ENCODE measurements around the gene MYCBPAP. TPM values are rescaled to one million over a fixed set of nuclear protein-coding genes. Genes with fewer than 3 reads are reported as not detected.

MYCBPAP gene
- total RNA-seq, 4 donors from 2014 or later: not detected

DNA sequence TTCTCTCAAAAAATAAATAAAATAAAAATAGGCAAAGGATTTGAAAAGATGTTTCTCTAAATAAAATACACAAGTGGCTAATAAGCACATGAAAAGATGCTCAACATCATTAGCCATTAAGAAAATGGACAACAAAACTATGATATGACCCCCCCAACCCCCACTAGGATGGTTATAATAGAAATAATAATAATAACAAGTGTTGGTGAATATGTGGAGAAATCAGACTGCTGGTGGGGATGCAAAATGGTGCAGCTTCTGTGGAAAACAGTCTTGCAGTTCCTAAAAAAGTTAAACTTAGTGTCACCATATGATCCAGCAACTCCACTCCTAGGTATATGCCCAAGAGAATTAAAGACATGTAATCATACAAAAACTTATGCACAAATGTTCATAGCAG lies 9.0 kb upstream of the MYCBPAP start:
- no peak overlapping the region for H3K27ac ChIP-seq
- ATAC-seq (no peak), DNase-seq (no peak)
- H3K4me3 ChIP-seq: no peak overlapping the region
- in situ Hi-C loops (cut with MboI; ENCODE audit: low sequenced_read_pairs in 4 of 4) (loop anchor here in 1 of 4 donors (25.0 kb wide), 1 partner anchor 112 kb away; the partner anchor contains the start of gene LRRC59), intact Hi-C loops (cut with DNase I; ENCODE audit: low total_unique reads) (no loop called here)
- no peaks in the 10 kb centered on the region for H3K4me1 ChIP-seq
- TF ChIP-seq, protein P1, sequence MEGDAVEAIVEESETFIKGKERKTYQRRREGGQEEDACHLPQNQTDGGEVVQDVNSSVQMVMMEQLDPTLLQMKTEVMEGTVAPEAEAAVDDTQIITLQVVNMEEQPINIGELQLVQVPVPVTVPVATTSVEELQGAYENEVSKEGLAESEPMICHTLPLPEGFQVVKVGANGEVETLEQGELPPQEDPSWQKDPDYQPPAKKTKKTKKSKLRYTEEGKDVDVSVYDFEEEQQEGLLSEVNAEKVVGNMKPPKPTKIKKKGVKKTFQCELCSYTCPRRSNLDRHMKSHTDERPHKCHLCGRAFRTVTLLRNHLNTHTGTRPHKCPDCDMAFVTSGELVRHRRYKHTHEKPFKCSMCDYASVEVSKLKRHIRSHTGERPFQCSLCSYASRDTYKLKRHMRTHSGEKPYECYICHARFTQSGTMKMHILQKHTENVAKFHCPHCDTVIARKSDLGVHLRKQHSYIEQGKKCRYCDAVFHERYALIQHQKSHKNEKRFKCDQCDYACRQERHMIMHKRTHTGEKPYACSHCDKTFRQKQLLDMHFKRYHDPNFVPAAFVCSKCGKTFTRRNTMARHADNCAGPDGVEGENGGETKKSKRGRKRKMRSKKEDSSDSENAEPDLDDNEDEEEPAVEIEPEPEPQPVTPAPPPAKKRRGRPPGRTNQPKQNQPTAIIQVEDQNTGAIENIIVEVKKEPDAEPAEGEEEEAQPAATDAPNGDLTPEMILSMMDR (IDR thresholded peaks at IDR 0.05 in 4 of 5, conservative IDR thresholded peaks at IDR 0.05 in 1 of 5): no peak
- no peak for TF ChIP-seq POLR2A (IDR thresholded peaks at IDR 0.05)
- no peaks in the 10 kb centered on the region for H3K27me3 ChIP-seq
- H3K36me3 ChIP-seq: no peaks in the 10 kb centered on the region
- H3K9me3 ChIP-seq: no peaks in the 10 kb centered on the region

DNA sequence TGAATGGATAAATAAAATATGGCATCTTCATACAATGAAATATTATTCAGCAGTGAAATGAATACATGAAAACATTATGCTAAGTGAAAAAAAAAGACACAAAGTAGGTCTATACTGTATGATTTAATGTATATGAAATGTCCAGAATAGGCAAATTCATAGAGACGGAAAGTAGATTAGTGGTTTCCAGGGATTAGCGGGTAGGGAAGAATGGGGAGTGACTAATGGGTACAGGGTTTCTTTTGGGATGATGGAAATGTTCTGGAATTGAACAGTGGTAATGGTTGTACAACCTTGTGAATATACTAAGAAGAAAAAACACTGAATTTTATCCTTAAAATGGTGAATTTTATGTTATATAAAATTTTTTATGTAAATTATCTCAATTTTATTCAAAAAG lies 8.5 kb upstream of the MYCBPAP start:
- Histone ChIP-seq H3K4me1 (no peaks in the 10 kb centered on the region), H3K9me3 (no peaks in the 10 kb centered on the region), H3K27ac (no peak overlapping the region), H3K36me3 (no peaks in the 10 kb centered on the region), H3K27me3 (no peaks in the 10 kb centered on the region), H3K4me3 (no peak overlapping the region)
- intact Hi-C loops (cut with DNase I; ENCODE audit: low total_unique reads) (no loop called here), in situ Hi-C loops (cut with MboI; ENCODE audit: low sequenced_read_pairs in 4 of 4) (loop anchor here in 1 of 4 donors (25.0 kb wide), 1 partner anchor 112 kb away; the partner anchor contains the start of gene LRRC59)
- TF ChIP-seq, protein P1 (IDR thresholded peaks at IDR 0.05 in 4 of 5, conservative IDR thresholded peaks at IDR 0.05 in 1 of 5): no peak
- no peak for TF ChIP-seq POLR2A (IDR thresholded peaks at IDR 0.05)
- ATAC-seq (no peak), DNase-seq (no peak)

DNA sequence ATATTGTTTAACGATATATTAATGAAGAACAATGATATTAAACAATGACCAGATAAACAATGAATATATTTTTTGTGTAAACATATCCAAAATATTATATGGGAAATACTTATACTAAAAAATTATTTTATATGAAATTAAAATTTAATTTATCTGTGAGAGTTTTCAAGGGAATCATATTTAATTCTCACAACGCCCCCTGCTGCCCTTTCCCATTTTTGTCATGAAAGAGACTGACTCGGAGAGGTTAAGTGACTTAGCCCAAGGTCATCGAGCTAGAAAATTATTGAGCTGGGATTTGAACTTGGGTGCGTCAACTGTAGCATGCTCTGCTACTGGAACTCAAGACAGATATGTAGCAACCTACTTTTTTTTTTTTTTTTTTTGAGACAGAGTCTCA lies 7.2 kb upstream of the MYCBPAP start:
- in situ Hi-C loops (cut with MboI; ENCODE audit: low sequenced_read_pairs in 4 of 4) (no loop called here), intact Hi-C loops (cut with DNase I; ENCODE audit: low total_unique reads) (no loop called here)
- no peaks in the 10 kb centered on the region for H3K4me1 ChIP-seq
- no peaks in the 10 kb centered on the region for H3K27me3 ChIP-seq
- H3K9me3 ChIP-seq: no peaks in the 10 kb centered on the region
- TF ChIP-seq, protein P1 (IDR thresholded peaks at IDR 0.05 in 4 of 5, conservative IDR thresholded peaks at IDR 0.05 in 1 of 5): no peak
- TF ChIP-seq POLR2A (IDR thresholded peaks at IDR 0.05): no peak
- ATAC-seq (no peak), DNase-seq (no peak)
- no peaks in the 10 kb centered on the region for H3K36me3 ChIP-seq
- no peak overlapping the region for H3K4me3 ChIP-seq
- no peak overlapping the region for H3K27ac ChIP-seq

DNA sequence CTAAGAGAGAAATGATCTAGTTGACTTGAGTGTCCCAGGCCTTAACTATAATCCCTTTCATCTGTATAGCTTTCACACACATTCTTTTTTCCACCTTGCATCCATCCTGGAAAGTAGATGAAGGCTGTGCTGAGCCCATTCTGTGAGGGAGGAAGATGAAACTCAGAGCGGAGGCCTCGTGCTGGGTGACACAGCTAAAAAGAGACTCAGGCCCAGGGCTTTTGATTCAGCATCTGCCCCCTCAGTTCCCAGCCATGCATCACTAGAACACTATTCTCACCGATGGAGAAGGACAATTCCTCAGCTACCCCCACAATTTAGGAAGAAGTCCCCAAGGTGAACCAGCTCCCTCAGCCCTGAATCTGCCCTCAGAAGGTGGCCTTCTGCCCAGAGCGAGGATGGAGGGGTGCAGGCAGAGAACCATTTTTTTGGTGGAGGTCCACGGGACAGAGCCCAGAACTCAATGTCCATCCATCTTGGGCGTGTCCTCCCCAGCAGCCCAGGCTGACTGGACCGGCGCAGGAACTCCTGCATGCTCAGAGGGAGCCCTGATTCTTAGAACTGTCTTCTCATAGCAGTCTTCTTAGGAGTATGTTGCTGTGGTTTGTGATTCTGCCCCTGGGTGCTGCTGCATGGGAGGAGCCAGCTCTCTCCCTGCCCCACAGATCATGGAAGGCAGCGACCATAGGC lies 5.8 kb upstream of the MYCBPAP start:
- ATAC-seq: no peak
- Histone ChIP-seq H3K4me3 (no peak overlapping the region), H3K9me3 (no peaks in the 10 kb centered on the region), H3K36me3 (no peaks in the 10 kb centered on the region), H3K4me1 (no peaks in the 10 kb centered on the region), H3K27me3 (no peaks in the 10 kb centered on the region), H3K27ac (no peak overlapping the region)
- TF ChIP-seq, protein P1 (IDR thresholded peaks at IDR 0.05 in 4 of 5, conservative IDR thresholded peaks at IDR 0.05 in 1 of 5): no peak
- no peak for TF ChIP-seq POLR2A (IDR thresholded peaks at IDR 0.05)
- no peak for DNase-seq
- intact Hi-C loops (cut with DNase I; ENCODE audit: low total_unique reads) (no loop called here), in situ Hi-C loops (cut with MboI; ENCODE audit: low sequenced_read_pairs in 4 of 4) (no loop called here)
